ENCODE measurements around the gene IL1RAPL2. TPM values are rescaled to one million over a fixed set of nuclear protein-coding genes. Genes with fewer than 3 reads are reported as not detected.

The IL1RAPL2 gene
- total and polyA plus RNA-seq, 4 donors = 2.0 TPM; not detected in 3

- H3K27ac ChIP-seq (ENCODE audit: low read depth in 1 of 2, low read length in 1 of 2) = no peak overlapping the region
- no peaks in the 10 kb centered on the region for H3K9me3 ChIP-seq (ENCODE audit: control insufficient read depth in 4 of 4, insufficient read depth in 3 of 4, low read length in 3 of 4)
- no peaks in the 10 kb centered on the region for H3K4me1 ChIP-seq (ENCODE audit: control insufficient read depth in 5 of 5, insufficient read depth in 5 of 5, low read length in 5 of 5)
- no peaks in the 10 kb centered on the region for H3K36me3 ChIP-seq (ENCODE audit: control insufficient read depth in 4 of 4, insufficient read depth in 4 of 4, low read length in 4 of 4)
- H3K27me3 ChIP-seq (ENCODE audit: control insufficient read depth in 3 of 3, insufficient read depth in 3 of 3, low read length in 2 of 3) = peaks cover 0 to 52% (median 10%) of the 10 kb centered on the region in 3 donors
- H3K9ac ChIP-seq (ENCODE audit: insufficient read depth in 1 of 2, low read length in 2 of 2) = no peak overlapping the region
- TF ChIP-seq CTCF (IDR thresholded peaks at IDR 0.05; ENCODE audit: control extremely low read depth, extremely low read depth) = no peak
- H3K4me3 ChIP-seq = no peak overlapping the region
- DNase-seq (no peak), ATAC-seq (ENCODE audit: insufficient read depth, low FRiP score) (no peak)
Observed at GRCh38 chrX:105126201-105126600, 560.2 kb downstream of the IL1RAPL2 start.

- DNase-seq = no peak
- ATAC-seq (ENCODE audit: insufficient read depth, low FRiP score) = no peak
- Histone ChIP-seq H3K27me3 (ENCODE audit: control insufficient read depth in 3 of 3, insufficient read depth in 3 of 3, low read length in 2 of 3) (peaks cover 0 to 42% (median 24%) of the 10 kb centered on the region in 3 donors), H3K27ac (ENCODE audit: low read depth in 1 of 2, low read length in 1 of 2) (no peak overlapping the region), H3K9me3 (ENCODE audit: control insufficient read depth in 4 of 4, insufficient read depth in 3 of 4, low read length in 3 of 4) (no peaks in the 10 kb centered on the region), H3K4me3 (no peak overlapping the region), H3K4me1 (ENCODE audit: control insufficient read depth in 5 of 5, insufficient read depth in 5 of 5, low read length in 5 of 5) (no peaks in the 10 kb centered on the region), H3K36me3 (ENCODE audit: control insufficient read depth in 4 of 4, insufficient read depth in 4 of 4, low read length in 4 of 4) (no peaks in the 10 kb centered on the region), H3K9ac (ENCODE audit: insufficient read depth in 1 of 2, low read length in 2 of 2) (no peak overlapping the region)
- TF ChIP-seq CTCF (IDR thresholded peaks at IDR 0.05; ENCODE audit: control extremely low read depth, extremely low read depth) = no peak
Observed at GRCh38 chrX:105134273-105134672, 568.3 kb downstream of the IL1RAPL2 start.

- TF ChIP-seq CTCF (IDR thresholded peaks at IDR 0.05; ENCODE audit: control extremely low read depth, extremely low read depth) = no peak
- no peaks in the 10 kb centered on the region for H3K36me3 ChIP-seq (ENCODE audit: control insufficient read depth in 4 of 4, insufficient read depth in 4 of 4, low read length in 4 of 4)
- no peak overlapping the region for H3K9ac ChIP-seq (ENCODE audit: insufficient read depth in 1 of 2, low read length in 2 of 2)
- ATAC-seq (ENCODE audit: insufficient read depth, low FRiP score) (no peak), DNase-seq (no peak)
- H3K9me3 ChIP-seq (ENCODE audit: control insufficient read depth in 4 of 4, insufficient read depth in 3 of 4, low read length in 3 of 4) = no peaks in the 10 kb centered on the region
- no peak overlapping the region for H3K27ac ChIP-seq (ENCODE audit: low read depth in 1 of 2, low read length in 1 of 2)
- H3K4me1 ChIP-seq (ENCODE audit: control insufficient read depth in 5 of 5, insufficient read depth in 5 of 5, low read length in 5 of 5) = no peaks in the 10 kb centered on the region
- no peak overlapping the region for H3K4me3 ChIP-seq
- peaks cover 0 to 40% (median 22%) of the 10 kb centered on the region in 3 donors for H3K27me3 ChIP-seq (ENCODE audit: control insufficient read depth in 3 of 3, insufficient read depth in 3 of 3, low read length in 2 of 3)
Observed at GRCh38 chrX:105136786-105137185, 570.8 kb downstream of the IL1RAPL2 start.

GRCh38 chrX:105150036-105150435 is 584.0 kb downstream of the IL1RAPL2 start:
- H3K9ac ChIP-seq (ENCODE audit: insufficient read depth in 1 of 2, low read length in 2 of 2) = no peak overlapping the region
- no peaks in the 10 kb centered on the region for H3K36me3 ChIP-seq (ENCODE audit: control insufficient read depth in 4 of 4, insufficient read depth in 4 of 4, low read length in 4 of 4)
- H3K27me3 ChIP-seq (ENCODE audit: control insufficient read depth in 3 of 3, insufficient read depth in 3 of 3, low read length in 2 of 3) = peaks cover 0 to 17% (median 3%) of the 10 kb centered on the region in 3 donors
- TF ChIP-seq CTCF (IDR thresholded peaks at IDR 0.05; ENCODE audit: control extremely low read depth, extremely low read depth) = no peak
- H3K4me3 ChIP-seq = no peak overlapping the region
- H3K9me3 ChIP-seq (ENCODE audit: control insufficient read depth in 4 of 4, insufficient read depth in 3 of 4, low read length in 3 of 4) = no peaks in the 10 kb centered on the region
- H3K4me1 ChIP-seq (ENCODE audit: control insufficient read depth in 5 of 5, insufficient read depth in 5 of 5, low read length in 5 of 5) = no peaks in the 10 kb centered on the region
- no peak overlapping the region for H3K27ac ChIP-seq (ENCODE audit: low read depth in 1 of 2, low read length in 1 of 2)
- DNase-seq (no peak), ATAC-seq (ENCODE audit: insufficient read depth, low FRiP score) (no peak)
- WGBS, 2 donors = 77 to 83% methylated on average over 1 of the region's 1 CpG

Data from lung (tissue), 12 donors.